Sciatic nerve (tissue), 2 donors: ENCODE measurements around the gene OR6T1. TPM values are rescaled to one million over a fixed set of nuclear protein-coding genes. Genes with fewer than 3 reads are reported as not detected.

ENCODE experiments used
- ATAC-seq: fragments of 200-7000 bp; cut with Tn5 transposase; one replicate; pipeline ENCODE4 v1.9.1; 2020; ENCODE audit warnings: mild to moderate bottlenecking, moderate library complexity
- DNase-seq: peaks from one replicate; pipeline ENCODE4 v3.0.0-alpha.2; 2020; ENCODE audit warnings: low spot score
- intact Hi-C: fragments of 100-400 bp; cut with DNase I; formaldehyde crosslinking; loops from one replicate; pipeline ENCODE4 v1.14.2; 2022
- total RNA-seq: library from RNA; stranded (reverse); fragmentation: NEBNext Ultra II Directional; extraction: Animal tissue kit (Norgen Biotek cat#: 25700); gene quantifications from one replicate; pipeline ENCODE4 v1.2.1, GENCODE V29; 2021
- donor health status: DM: no; HTN: no; CAD: no.
- donor health status: DM: no; HTN: no; CAD: no.

The OR6T1 gene
- not detected for total RNA-seq

GRCh38 chr11:123943738-123944137, at the start of gene OR6T1:
Gene OR6T1 (minus strand): TSS chr11:123943838. CDS start chr11:123943838, 0 bp downstream.
- no peak for ATAC-seq
- no peak for DNase-seq
- intact Hi-C loops: no loop called here

GRCh38 chr11:123979311-123979710, 35.7 kb upstream of the OR6T1 start:
- DNase-seq: no peak
- intact Hi-C loops: no loop called here

GRCh38 chr11:123977731-123978347, 34.2 kb upstream of the OR6T1 start, which contains the start of gene OR10S1:
Gene OR10S1 (minus strand): TSS chr11:123977781. CDS start chr11:123977664, 117 bp downstream.
- ATAC-seq (no peak), DNase-seq (no peak)
- intact Hi-C loops: no loop called here

More at GRCh38 chr11:123979311-123979710, 35.7 kb upstream of the OR6T1 start:
- no peak for ATAC-seq

- no peak for DNase-seq
- intact Hi-C loops: no loop called here
- ATAC-seq: no peak
Observed at GRCh38 chr11:123976770-123977560, 33.3 kb upstream of the OR6T1 start.

GRCh38 chr11:123973816-123974215, 30.2 kb upstream of the OR6T1 start:
- DNase-seq (no peak), ATAC-seq (no peak)
- intact Hi-C loops: no loop called here

GRCh38 chr11:123956752-123957151, 13.1 kb upstream of the OR6T1 start:
- no peak for DNase-seq
- no peak for ATAC-seq
- intact Hi-C loops: no loop called here

GRCh38 chr11:123945132-123945531, 1.5 kb upstream of the OR6T1 start:
- intact Hi-C loops: no loop called here
- ATAC-seq (no peak), DNase-seq (no peak)

- intact Hi-C loops: no loop called here
- DNase-seq: no peak
- ATAC-seq: no peak
Observed at GRCh38 chr11:123942413-123942812, 1.2 kb downstream of the OR6T1 start.

- DNase-seq: no peak
- intact Hi-C loops: no loop called here
- no peak for ATAC-seq
Observed at GRCh38 chr11:123939317-123939716, 4.3 kb downstream of the OR6T1 start, which contains the start of gene OR4D5. Gene OR4D5 (plus strand): TSS chr11:123939617. CDS start chr11:123939617, 0 bp downstream.

- DNase-seq (no peak), ATAC-seq (no peak)
- intact Hi-C loops: no loop called here
Observed at GRCh38 chr11:123924027-123924426, 19.6 kb downstream of the OR6T1 start.

GRCh38 chr11:123920943-123921342, 22.7 kb downstream of the OR6T1 start:
- intact Hi-C loops: no loop called here
- DNase-seq (no peak), ATAC-seq (no peak)

GRCh38 chr11:123905826-123906225, 37.8 kb downstream of the OR6T1 start:
- no peak for ATAC-seq
- intact Hi-C loops: no loop called here
- no peak for DNase-seq

GRCh38 chr11:123904932-123905331, 38.7 kb downstream of the OR6T1 start:
- DNase-seq (no peak), ATAC-seq (no peak)
- intact Hi-C loops: no loop called here

- intact Hi-C loops: no loop called here
- no peak for ATAC-seq
- no peak for DNase-seq
Observed at GRCh38 chr11:123903932-123904331, 39.7 kb downstream of the OR6T1 start.

- intact Hi-C loops: no loop called here
- DNase-seq: no peak
- ATAC-seq: no peak
Observed at GRCh38 chr11:123901867-123902266, 41.8 kb downstream of the OR6T1 start, which contains the start of gene OR8D4. Gene OR8D4 (plus strand): TSS chr11:123902167. CDS start chr11:123906432, 4,265 bp downstream.

GRCh38 chr11:123899792-123900191, 43.8 kb downstream of the OR6T1 start:
- intact Hi-C loops: no loop called here
- DNase-seq (no peak), ATAC-seq (no peak)
